HepG2 (cell line): ENCODE measurements around the gene CYB5A. TPM values are rescaled to one million over a fixed set of nuclear protein-coding genes. Genes with fewer than 3 reads are reported as not detected.
A peak's percentile ranks its signal among the peaks of the same experiment; 100 is the strongest.

ENCODE experiments used
- CREBL2 ChIP-seq: sonication (generic); formaldehyde crosslinking; IDR thresholded peaks from 2 replicates; pipeline ENCODE4 v1.8.1; 2023; ENCODE audit warnings: missing genetic modification reagents, mild to moderate bottlenecking, borderline replicate concordance
- CREM ChIP-seq, 2 experiments: sonication (generic) in 1 of 2; formaldehyde crosslinking in 1 of 2; IDR thresholded peaks; 2 replicates each; pipeline versions ENCODE4 v1.4.0 to v1.6.1; 2016 to 2020; ENCODE audit warnings: antibody characterized with exemption in 1 of 2, mild to moderate bottlenecking in 1 of 2, missing genetic modification reagents in 1 of 2
- ELF4 ChIP-seq: sonication (generic); formaldehyde crosslinking; IDR thresholded peaks from 2 replicates; pipeline ENCODE4 v1.5.0; 2020; ENCODE audit warnings: missing genetic modification reagents, mild to moderate bottlenecking, moderate library complexity, borderline replicate concordance
- FOXO1 ChIP-seq: sonication (generic); formaldehyde crosslinking; IDR thresholded peaks from 2 replicates; pipeline ENCODE4 v1.4.0; 2020; ENCODE audit warnings: missing genetic modification reagents
- HMGXB3 ChIP-seq: sonication (generic); formaldehyde crosslinking; IDR thresholded peaks from 2 replicates; pipeline ENCODE4 v1.4.0; 2020; ENCODE audit warnings: missing genetic modification reagents, borderline replicate concordance
- HNF1A ChIP-seq, 2 experiments: sonication (generic) in 1 of 2; formaldehyde crosslinking in 1 of 2; IDR thresholded peaks; 2 replicates each; pipeline versions ENCODE4 v1.4.0 to v1.6.1; 2016 to 2020; ENCODE audit warnings: borderline replicate concordance in 1 of 2, low read depth in 1 of 2, mild to moderate bottlenecking in 1 of 2, missing genetic modification reagents in 1 of 2
- NRL ChIP-seq: sonication (generic); formaldehyde crosslinking; IDR thresholded peaks from 2 replicates; pipeline ENCODE4 v1.5.0; 2020; ENCODE audit warnings: missing genetic modification reagents, mild to moderate bottlenecking, moderate library complexity, borderline replicate concordance
- PLRG1 ChIP-seq: fragments of 450-650 bp; conservative IDR thresholded peaks from 2 replicates; pipeline ENCODE4 v1.6.1; 2016
- SAP130 ChIP-seq: IDR thresholded peaks from 2 replicates; pipeline ENCODE4 v1.6.1; 2016; ENCODE audit warnings: low read depth
- SP5 ChIP-seq: IDR thresholded peaks from 2 replicates; pipeline ENCODE4 v1.6.1; 2016; ENCODE audit warnings: low read depth, borderline replicate concordance
- SSRP1 ChIP-seq: IDR thresholded peaks from 2 replicates; pipeline ENCODE4 v1.6.1; 2016; ENCODE audit warnings: control low read depth
- ZBTB4 ChIP-seq: sonication (generic); formaldehyde crosslinking; IDR thresholded peaks from 2 replicates; pipeline ENCODE4 v1.4.0; 2020; ENCODE audit warnings: missing genetic modification reagents, mild to moderate bottlenecking, borderline replicate concordance
- ZNF33B ChIP-seq: sonication (generic); formaldehyde crosslinking; IDR thresholded peaks from 2 replicates; pipeline ENCODE4 v1.5.1; 2020; ENCODE audit warnings: mild to moderate bottlenecking, missing genetic modification reagents
- ZNF562 ChIP-seq: sonication (generic); formaldehyde crosslinking; IDR thresholded peaks from 2 replicates; pipeline ENCODE4 v1.8.0; 2022; ENCODE audit warnings: missing genetic modification reagents, borderline replicate concordance
- ZNF703 ChIP-seq: sonication (generic); formaldehyde crosslinking; IDR thresholded peaks from 2 replicates; pipeline ENCODE4 v1.5.1; 2020; ENCODE audit warnings: missing genetic modification reagents, mild to moderate bottlenecking, moderate library complexity, borderline replicate concordance
- ZNF720 ChIP-seq: sonication (generic); formaldehyde crosslinking; IDR thresholded peaks from 2 replicates; pipeline ENCODE4 v1.4.0; 2020; ENCODE audit warnings: missing genetic modification reagents
- ZSCAN30 ChIP-seq: sonication (generic); formaldehyde crosslinking; IDR thresholded peaks from 2 replicates; pipeline ENCODE4 v1.5.0; 2020; ENCODE audit warnings: mild to moderate bottlenecking, missing genetic modification reagents
- polyA plus RNA-seq, 8 experiments: library from polyadenylated mRNA; depleted of rRNA in 3 of 8; stranded (reverse) in 7 of 8; unstranded in 1 of 8; fragments of >200 nt; fragmentation: Illumina TruSeq in 4 of 8; extraction: Trizol in 4 of 8; gene quantifications; 2 replicates each; pipeline versions ENCODE4 v1.2.1 to v1.2.3, GENCODE V29; 2011 to 2016; ENCODE audit warnings: low read depth in 4 of 8, missing spikeins in 1 of 8, mixed read lengths in 1 of 8; ENCODE audit not compliant: insufficient read depth in 1 of 8
- total RNA-seq, 5 experiments: library from RNA; depleted of rRNA; stranded (reverse); fragments of >200 nt; fragmentation: Illumina TruSeq; extraction: Trizol; gene quantifications; 2 replicates each; pipeline ENCODE4 v1.2.3, GENCODE V29; 2016; ENCODE audit warnings: low read depth in 1 of 5

Gene CYB5A
- total and polyA plus RNA-seq, 2 of the 13 experiments (the other 11 are each of a cell fraction or from before 2014, with no cell fraction given) = 215 to 356 TPM

- no peak; the same call in 1 of the 2 replicates for TF ChIP-seq SP5 (CRISPR knock-in tag)
- TF ChIP-seq PLRG1 = no peak
- TF ChIP-seq SAP130 (CRISPR knock-in tag) = peak; percentile 49; the same call in 1 of the 2 replicates
- no peak for TF ChIP-seq ZNF562 (CRISPR knock-in tag)
- no peak for TF ChIP-seq ZNF703 (CRISPR knock-in tag)
- no peak for TF ChIP-seq ZNF720
- no peak for TF ChIP-seq SSRP1 (CRISPR knock-in tag)
- no peak for TF ChIP-seq NRL
- TF ChIP-seq FOXO1 (CRISPR knock-in tag) = peak; percentile 63; the same call in 1 of the 2 replicates
- 0 out of 2 replicates have a peak, but pooled peaks have one; percentile 21 for TF ChIP-seq HMGXB3 (CRISPR knock-in tag)
- no peak for TF ChIP-seq CREBL2
- TF ChIP-seq ZBTB4 (CRISPR knock-in tag) = no peak
- no peak for TF ChIP-seq ZNF33B (CRISPR knock-in tag)
- TF ChIP-seq ELF4 (CRISPR knock-in tag) = no peak
- peak; percentile 61; the same call in 1 of the 2 replicates for TF ChIP-seq CREM (IDR thresholded peaks at IDR 0.05)
- no peak for TF ChIP-seq CREM (CRISPR knock-in tag; IDR thresholded peaks at IDR 0.05)
- no peak for TF ChIP-seq ZSCAN30 (CRISPR knock-in tag)
- peak; percentile 26 for TF ChIP-seq HNF1A (IDR thresholded peaks at IDR 0.05; ENCODE audit: low read depth)
- TF ChIP-seq HNF1A (CRISPR knock-in tag; IDR thresholded peaks at IDR 0.05; ENCODE audit: borderline replicate concordance) = peak; percentile 47; the same call in 1 of the 2 replicates
Measured at GRCh38 chr18:74225193-74225840, 66.4 kb downstream of the CYB5A start (continued).
